OCI-LY7 (cell line): ENCODE measurements around the gene FAM229B.

Source experiments
- EZH2phosphoT487 ChIP-seq: fragments of 200-600 bp; sonication (generic); IDR thresholded peaks from 2 replicates; pipeline ENCODE4 v1.6.1; 2018; ENCODE audit warnings: low read depth, borderline replicate concordance, mild to moderate bottlenecking, mixed run types, antibody characterized with exemption, low read length, moderate library complexity, mixed read lengths
- TF ChIP-seq, protein P1 (sequence below): fragments of 200-600 bp; sonication (generic); conservative IDR thresholded peaks from 2 replicates; pipeline ENCODE4 v1.5.1; 2014; ENCODE audit warnings: mild to moderate bottlenecking, antibody characterized with exemption, low read length, moderate library complexity, mixed read lengths

DNA sequence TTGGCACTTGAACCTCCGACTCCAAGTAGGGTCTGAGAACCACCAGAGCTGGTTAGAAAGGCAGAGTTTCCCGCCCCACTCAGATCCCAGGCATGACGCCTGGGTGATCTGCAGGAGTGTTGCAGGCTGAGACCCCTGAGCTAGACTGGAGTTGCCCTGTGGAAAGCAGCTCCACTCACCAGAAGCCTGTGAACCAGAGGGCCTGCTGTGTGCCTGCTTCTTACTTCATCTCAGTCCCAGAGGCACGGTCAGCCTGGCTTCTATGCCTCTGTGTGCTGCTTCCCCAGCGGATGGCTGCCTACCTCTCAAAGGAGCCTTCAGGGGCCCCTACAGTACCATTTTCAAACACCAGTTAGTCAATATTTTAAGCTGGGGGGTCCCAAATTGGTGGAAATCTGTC is 49.1 kb upstream of the FAM229B start:
- TF ChIP-seq, protein P1, sequence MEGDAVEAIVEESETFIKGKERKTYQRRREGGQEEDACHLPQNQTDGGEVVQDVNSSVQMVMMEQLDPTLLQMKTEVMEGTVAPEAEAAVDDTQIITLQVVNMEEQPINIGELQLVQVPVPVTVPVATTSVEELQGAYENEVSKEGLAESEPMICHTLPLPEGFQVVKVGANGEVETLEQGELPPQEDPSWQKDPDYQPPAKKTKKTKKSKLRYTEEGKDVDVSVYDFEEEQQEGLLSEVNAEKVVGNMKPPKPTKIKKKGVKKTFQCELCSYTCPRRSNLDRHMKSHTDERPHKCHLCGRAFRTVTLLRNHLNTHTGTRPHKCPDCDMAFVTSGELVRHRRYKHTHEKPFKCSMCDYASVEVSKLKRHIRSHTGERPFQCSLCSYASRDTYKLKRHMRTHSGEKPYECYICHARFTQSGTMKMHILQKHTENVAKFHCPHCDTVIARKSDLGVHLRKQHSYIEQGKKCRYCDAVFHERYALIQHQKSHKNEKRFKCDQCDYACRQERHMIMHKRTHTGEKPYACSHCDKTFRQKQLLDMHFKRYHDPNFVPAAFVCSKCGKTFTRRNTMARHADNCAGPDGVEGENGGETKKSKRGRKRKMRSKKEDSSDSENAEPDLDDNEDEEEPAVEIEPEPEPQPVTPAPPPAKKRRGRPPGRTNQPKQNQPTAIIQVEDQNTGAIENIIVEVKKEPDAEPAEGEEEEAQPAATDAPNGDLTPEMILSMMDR: no peak
- no peak for TF ChIP-seq EZH2phosphoT487
